ENCODE measurements around the gene EML3.

DNA sequence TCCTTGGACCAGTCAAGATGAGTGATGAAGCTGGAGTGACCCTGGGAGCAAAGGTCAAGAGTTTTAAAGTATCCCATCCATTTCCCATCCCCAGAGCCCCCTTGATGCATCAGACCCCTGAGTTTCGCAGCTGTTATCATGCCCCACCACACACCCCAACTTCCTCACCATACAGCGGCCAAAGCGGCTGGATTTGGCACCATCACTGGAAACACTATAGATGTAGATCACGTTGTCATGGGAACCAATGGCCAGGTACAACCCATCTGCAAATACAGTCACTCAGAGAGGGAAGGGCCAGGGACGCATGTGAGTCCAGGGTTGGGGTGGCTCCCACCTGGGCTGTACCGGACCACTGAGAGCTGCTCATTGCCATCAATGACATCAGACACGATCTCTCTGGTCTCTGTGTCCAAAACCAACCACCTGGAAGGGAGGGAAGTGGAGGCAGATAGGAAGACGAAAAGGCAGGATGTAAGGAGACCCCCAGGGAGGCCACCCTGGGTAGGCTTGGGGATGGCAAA, 8.7 kb downstream of the EML3 start:
- TF ChIP-seq CTCF (IDR thresholded peaks at IDR 0.05) (no peak), EZH2 (IDR thresholded peaks at IDR 0.05) (no peak)
